Measurements from ENCODE around the gene GADD45GIP1. TPM values are rescaled to one million over a fixed set of nuclear protein-coding genes. Genes with fewer than 3 reads are reported as not detected.

GADD45GIP1 gene
- total RNA-seq, 4 donors from 2014 or later: 28.6 to 55.0 (median 33.6) TPM

- in situ Hi-C loops (cut with MboI; ENCODE audit: low pct_ligation_motif_present in 1 of 4, low pct_unique_long_range_greater_than_20kb in 1 of 4, low sequenced_read_pairs in 3 of 4) (loop anchor here in 1 of 4 donors (25.0 kb wide), 1 partner anchor 89 kb away; no protein-coding TSS in a partner anchor), intact Hi-C loops (cut with DNase I; ENCODE audit: low total_unique reads) (loop anchor here (5.0 kb wide), 1 partner anchor 34 kb away; no protein-coding TSS in a partner anchor)
- no peaks in the 10 kb centered on the region for H3K9me3 ChIP-seq
- no peaks in the 10 kb centered on the region for H3K27me3 ChIP-seq
- 66 to 83% methylated on average over 8 to 32 of the region's 32 CpGs for WGBS, 2 donors (ENCODE audit: low coverage in 1 of 2)
- TF ChIP-seq CTCF (IDR thresholded peaks at IDR 0.05) (no peak), POLR2A (IDR thresholded peaks at IDR 0.05) (no peak), EP300 (IDR thresholded peaks at IDR 0.05; ENCODE audit: low read depth) (no peak), POLR2AphosphoS5 (IDR thresholded peaks at IDR 0.05) (no peak)
- H3K36me3 ChIP-seq: no peaks in the 10 kb centered on the region
- H3K4me3 ChIP-seq: no peak overlapping the region
- peak overlapping the region; percentile 87 to 91 (median 89) for H3K27ac ChIP-seq
- H3K4me1 ChIP-seq: peaks cover 0 to 39% (median 21%) of the 10 kb centered on the region in 4 donors
- DNase-seq: no peak
Measured at GRCh38 chr19:12997967-12998940, 41.2 kb upstream of the GADD45GIP1 start.

DNA sequence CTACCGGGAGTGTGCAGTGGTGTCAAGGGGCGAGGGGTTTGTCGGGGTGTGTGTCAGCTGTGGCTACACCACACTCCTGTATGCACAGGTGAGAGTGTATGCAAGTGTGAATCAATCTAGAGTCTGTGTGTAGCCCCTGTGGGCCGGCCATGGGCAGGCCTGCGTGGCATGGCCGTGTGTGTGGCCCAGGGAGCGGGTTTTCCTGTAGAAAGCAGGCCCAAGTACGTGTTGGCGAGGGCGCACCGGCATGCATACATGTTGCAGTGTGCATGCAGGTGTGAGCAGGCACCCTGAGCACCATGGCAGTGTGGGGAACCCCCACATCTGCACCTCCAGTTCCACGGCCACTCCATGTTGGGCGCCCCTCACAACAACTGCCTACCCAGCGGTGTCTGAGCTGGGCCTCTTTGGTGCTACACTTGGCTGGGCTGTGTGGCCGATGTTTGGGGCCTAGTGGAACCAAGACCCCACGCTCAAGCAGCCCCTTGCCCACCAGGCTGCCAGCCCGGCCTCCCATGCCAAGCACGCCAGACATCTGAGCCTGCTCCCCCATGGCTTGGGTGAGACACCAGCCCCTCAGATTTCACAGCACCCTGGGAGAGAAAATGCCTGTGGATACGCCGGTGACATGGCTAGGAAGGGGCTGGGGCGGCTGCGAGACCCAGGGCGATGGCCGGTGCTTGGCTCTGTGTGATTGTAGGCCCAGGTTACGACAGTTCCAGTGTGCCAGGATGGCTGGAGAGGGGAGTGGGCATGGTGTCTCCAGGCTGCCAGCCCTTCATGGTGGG, 40.4 kb upstream of the GADD45GIP1 start:
- peaks cover 0 to 32% (median 17%) of the 10 kb centered on the region in 4 donors for H3K4me1 ChIP-seq
- H3K4me3 ChIP-seq: peak overlapping the region in 2 of 4 donors; percentile 68 to 75
- no peaks in the 10 kb centered on the region for H3K27me3 ChIP-seq
- TF ChIP-seq POLR2A (IDR thresholded peaks at IDR 0.05) (no peak), POLR2AphosphoS5 (IDR thresholded peaks at IDR 0.05) (no peak), EP300 (IDR thresholded peaks at IDR 0.05; ENCODE audit: low read depth) (no peak), CTCF (IDR thresholded peaks at IDR 0.05) (no peak)
- in situ Hi-C loops (cut with MboI; ENCODE audit: low pct_ligation_motif_present in 1 of 4, low pct_unique_long_range_greater_than_20kb in 1 of 4, low sequenced_read_pairs in 3 of 4): loop anchor here in 1 of 4 donors (25.0 kb wide), 1 partner anchor 90 kb away; no protein-coding TSS in a partner anchor
- no peak for DNase-seq
- no peaks in the 10 kb centered on the region for H3K36me3 ChIP-seq
- 85% methylated on average over 15 of the region's 25 CpGs; no CpG with 5 or more reads in 1 of the 2 donors for WGBS, 2 donors (ENCODE audit: low coverage in 1 of 2)
- H3K9me3 ChIP-seq: no peaks in the 10 kb centered on the region
- intact Hi-C loops (cut with DNase I; ENCODE audit: low total_unique reads): loop anchor here (5.0 kb wide), 1 partner anchor 35 kb away; no protein-coding TSS in a partner anchor
- H3K27ac ChIP-seq: peak overlapping the region; percentile 87 to 91 (median 89)

DNA sequence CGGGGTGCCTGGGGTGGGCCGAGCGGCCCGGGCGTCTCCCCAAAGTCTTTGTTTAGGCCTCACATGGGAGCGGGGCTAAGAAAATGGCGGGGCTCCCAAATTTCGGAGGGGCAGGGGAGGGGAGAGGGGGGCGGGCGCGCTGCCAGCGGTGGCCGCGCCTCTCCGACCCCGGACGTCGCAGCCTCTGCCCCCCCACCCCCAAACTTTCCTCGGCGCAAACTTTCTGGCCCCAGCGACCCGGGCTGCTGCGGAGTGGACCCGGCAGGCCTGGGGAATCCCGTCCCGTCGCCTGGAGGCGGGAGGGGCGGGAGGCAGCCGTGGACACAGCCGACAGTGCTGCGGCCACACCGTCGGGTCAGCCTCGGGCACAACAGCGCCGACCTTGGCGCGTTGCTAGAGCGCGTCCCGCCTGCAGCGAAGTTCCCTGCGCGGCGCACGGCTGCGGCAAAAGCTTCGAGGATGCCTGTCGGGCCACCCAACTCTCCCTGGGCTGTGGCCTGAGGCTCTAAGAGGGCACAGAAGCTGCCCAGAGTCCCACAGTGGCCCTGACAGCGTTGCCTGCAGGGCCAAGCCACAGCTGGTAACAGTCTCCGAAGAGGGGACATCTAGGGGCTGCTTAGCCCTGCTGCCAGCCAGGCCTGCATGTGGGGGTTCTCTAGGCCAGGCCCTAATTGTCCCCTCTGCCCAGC, 39.5 kb upstream of the GADD45GIP1 start:
- peak overlapping the region; percentile 59 to 75 (median 65) for H3K4me3 ChIP-seq
- intact Hi-C loops (cut with DNase I; ENCODE audit: low total_unique reads): loop anchor here (5.0 kb wide), 1 partner anchor 36 kb away; no protein-coding TSS in a partner anchor
- WGBS, 2 donors (ENCODE audit: low coverage in 1 of 2): 23% methylated on average over 32 of the region's 52 CpGs; no CpG with 5 or more reads in 1 of the 2 donors
- in situ Hi-C loops (cut with MboI; ENCODE audit: low pct_ligation_motif_present in 1 of 4, low pct_unique_long_range_greater_than_20kb in 1 of 4, low sequenced_read_pairs in 3 of 4): loop anchor here in 1 of 4 donors (25.0 kb wide), 1 partner anchor 91 kb away; no protein-coding TSS in a partner anchor
- TF ChIP-seq CTCF (IDR thresholded peaks at IDR 0.05) (no peak), POLR2AphosphoS5 (IDR thresholded peaks at IDR 0.05) (peak in 1 of 3 donors; percentile 50), POLR2A (IDR thresholded peaks at IDR 0.05) (no peak)
- peaks cover 0 to 32% (median 16%) of the 10 kb centered on the region in 4 donors for H3K4me1 ChIP-seq
- peak overlapping the region; percentile 87 to 91 (median 89) for H3K27ac ChIP-seq
- H3K27me3 ChIP-seq: no peaks in the 10 kb centered on the region
- no peaks in the 10 kb centered on the region for H3K36me3 ChIP-seq
- H3K9me3 ChIP-seq: no peaks in the 10 kb centered on the region
- no peak for DNase-seq
